ENCODE results near the gene FMC1. TPM values are rescaled to one million over a fixed set of nuclear protein-coding genes. Genes with fewer than 3 reads are reported as not detected.

Gene FMC1
- total RNA-seq, 2 donors from 2014 or later: 6.8 to 11.5 TPM

Other genes with a start within 250 kb of the FMC1 start
- 100 to 1,000 TPM in 1 of 2 donors, 10 to 100 TPM in 1; 97.8 to 167 TPM for gene ZC3HAV1, start 231.6 kb upstream of the FMC1 start, total RNA-seq
- 10 to 100 TPM; 11.6 to 14.3 TPM for gene UBN2, start 110.1 kb upstream of the FMC1 start, total RNA-seq
- 100 to 1,000 TPM; 136 to 143 TPM for gene LUC7L2, start 18.6 kb downstream of the FMC1 start, total RNA-seq
- gene KLRG2, start 142.3 kb downstream of the FMC1 start, total RNA-seq: under 1 TPM; 0.09 to 0.62 TPM
- not detected for gene CLEC2L, start 182.3 kb downstream of the FMC1 start, total RNA-seq